ENCODE measurements around the gene ZAP70. TPM values are rescaled to one million over a fixed set of nuclear protein-coding genes. Genes with fewer than 3 reads are reported as not detected.
"Not testable (repeated sequence)": the region's sequence is repeated elsewhere in the genome, so short reads cannot be mapped to it uniquely, and the experiment has no call there.

Gene ZAP70
- total RNA-seq, 1 donor = not detected

DNA sequence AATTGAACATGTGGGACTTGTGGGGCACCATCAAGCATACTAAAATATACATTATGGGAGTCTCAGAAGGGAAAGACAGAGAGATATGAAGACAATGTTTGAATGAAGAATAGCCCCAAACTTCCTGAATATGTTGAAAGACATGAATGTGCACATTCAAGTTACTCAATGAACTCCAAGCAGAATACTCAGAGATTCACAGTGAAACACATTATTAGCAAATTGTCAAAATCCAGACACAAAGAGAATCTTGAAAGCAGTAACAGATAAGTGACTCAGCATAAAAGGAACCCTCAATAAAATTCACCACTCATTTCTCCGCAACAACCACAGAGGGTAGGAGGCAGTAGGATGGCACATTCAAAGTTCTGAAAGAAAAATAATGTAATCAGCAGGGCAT lies 35.1 kb upstream of the ZAP70 start:
- no peak overlapping the region for H3K4me3 ChIP-seq (ENCODE audit: low read depth, low read length)
- no peak for DNase-seq (ENCODE audit: low read depth)
- TF ChIP-seq CTCF (IDR thresholded peaks at IDR 0.05; ENCODE audit: insufficient read depth, low read depth, low read length) = no peak

DNA sequence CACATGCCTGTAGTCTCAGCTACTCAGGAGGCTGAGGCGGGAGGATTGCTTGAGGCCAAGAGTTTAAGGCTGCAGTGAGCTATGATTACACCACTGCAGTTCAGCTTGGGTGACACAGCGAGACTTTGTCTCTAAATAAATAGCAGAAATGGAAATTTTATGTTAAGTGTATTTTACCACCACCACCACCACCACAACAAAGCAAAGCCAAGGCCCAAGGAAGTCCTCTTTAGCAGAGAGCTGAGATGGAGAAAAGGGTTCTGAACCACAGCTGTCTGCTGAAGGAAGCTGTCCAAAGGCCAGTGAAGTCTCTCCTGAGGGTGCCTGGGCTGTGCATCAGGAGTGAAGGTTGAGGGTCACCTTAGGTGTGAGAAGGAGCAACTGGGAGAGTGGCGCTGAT lies 26.1 kb upstream of the ZAP70 start:
- not testable (repeated sequence) for DNase-seq (ENCODE audit: low read depth); H3K4me3 ChIP-seq (ENCODE audit: low read depth, low read length)

DNA sequence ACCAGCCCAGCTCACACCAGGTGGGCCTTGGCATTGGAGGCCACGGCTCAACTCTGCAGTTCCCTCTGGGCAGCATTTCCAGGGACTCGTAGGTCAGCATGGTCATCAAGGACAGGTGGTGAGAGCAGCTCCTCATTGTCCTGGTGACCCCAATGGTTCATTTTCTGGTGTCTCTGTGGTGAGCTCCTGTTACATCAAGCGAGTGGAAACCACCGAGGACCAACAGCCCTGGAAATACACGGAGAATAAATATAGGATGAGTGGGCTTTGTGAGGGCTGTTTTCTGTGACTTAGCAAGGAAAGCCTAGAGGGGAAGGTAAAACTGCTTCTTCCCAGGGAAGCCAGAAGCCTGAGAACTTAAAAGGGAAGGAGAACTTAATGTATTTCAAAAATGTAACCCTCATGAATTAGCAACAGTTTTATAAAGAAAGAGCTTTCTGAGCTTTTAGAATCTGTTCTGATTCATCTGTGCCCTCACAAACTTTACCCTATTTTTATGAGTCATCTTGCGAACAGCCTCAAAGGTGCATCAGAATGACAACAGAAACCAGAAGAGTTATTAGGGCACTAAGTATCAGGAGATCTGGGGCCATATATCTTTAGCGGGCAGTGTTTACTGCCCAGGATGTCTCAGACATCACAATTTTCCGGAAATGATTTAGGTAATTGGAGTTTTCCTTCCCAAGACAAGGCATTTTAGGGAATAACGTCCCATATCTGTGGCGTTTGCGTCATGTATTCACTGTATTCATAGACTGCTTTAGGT lies 25.1 kb upstream of the ZAP70 start:
- no peak overlapping the region for H3K4me3 ChIP-seq (ENCODE audit: low read depth, low read length)
- TF ChIP-seq CTCF (IDR thresholded peaks at IDR 0.05; ENCODE audit: insufficient read depth, low read depth, low read length) = no peak
- DNase-seq (ENCODE audit: low read depth) = no peak

GRCh38 chr2:97691166-97691565 lies 22.2 kb upstream of the ZAP70 start:
- no peak overlapping the region for H3K4me3 ChIP-seq (ENCODE audit: low read depth, low read length)
- no peak for DNase-seq (ENCODE audit: low read depth)
- no peak for TF ChIP-seq CTCF (IDR thresholded peaks at IDR 0.05; ENCODE audit: insufficient read depth, low read depth, low read length)

DNA sequence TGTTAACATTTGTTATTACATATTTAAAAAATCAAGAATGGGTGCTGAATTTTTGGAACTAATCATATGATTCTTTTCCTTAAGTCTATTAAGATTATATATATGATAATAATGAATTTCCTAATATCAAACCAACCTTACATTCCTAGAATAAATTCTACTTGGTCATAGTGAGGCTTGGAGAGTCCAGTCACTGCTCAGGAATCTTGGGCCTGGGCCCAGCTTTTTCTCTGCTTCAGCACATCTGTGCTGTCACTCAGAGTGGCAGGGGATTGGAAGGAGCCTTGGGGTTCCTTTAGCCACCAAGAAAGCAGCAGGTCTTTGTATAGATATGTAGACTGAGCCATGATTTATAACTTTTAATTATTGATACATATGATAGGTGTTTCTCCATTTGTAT lies 19.9 kb upstream of the ZAP70 start:
- no peak overlapping the region for H3K4me3 ChIP-seq (ENCODE audit: low read depth, low read length)
- no peak for TF ChIP-seq CTCF (IDR thresholded peaks at IDR 0.05; ENCODE audit: insufficient read depth, low read depth, low read length)
- DNase-seq (ENCODE audit: low read depth) = no peak

DNA sequence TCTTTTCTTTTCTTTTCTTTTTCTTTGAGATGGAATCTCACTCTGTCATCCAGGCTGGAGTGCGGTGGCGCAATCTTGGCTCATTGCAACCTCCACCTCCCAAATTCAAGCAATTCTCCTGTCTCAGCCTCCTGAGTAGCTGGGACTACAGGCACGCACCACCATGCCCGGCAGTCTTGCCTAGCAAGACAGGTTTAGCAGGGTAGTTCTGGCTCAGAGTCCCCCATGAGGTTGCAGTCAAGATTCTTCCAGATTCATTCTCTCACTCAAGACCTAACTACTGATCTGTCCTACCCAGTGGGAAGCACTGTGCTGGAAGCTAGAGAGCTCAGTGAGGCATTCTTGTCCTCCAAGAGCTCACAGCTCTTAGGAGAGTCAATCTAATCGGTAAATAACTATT lies 17.6 kb upstream of the ZAP70 start:
- DNase-seq (ENCODE audit: low read depth) = no peak
- TF ChIP-seq CTCF (IDR thresholded peaks at IDR 0.05; ENCODE audit: insufficient read depth, low read depth, low read length) = no peak
- H3K4me3 ChIP-seq (ENCODE audit: low read depth, low read length) = no peak overlapping the region

DNA sequence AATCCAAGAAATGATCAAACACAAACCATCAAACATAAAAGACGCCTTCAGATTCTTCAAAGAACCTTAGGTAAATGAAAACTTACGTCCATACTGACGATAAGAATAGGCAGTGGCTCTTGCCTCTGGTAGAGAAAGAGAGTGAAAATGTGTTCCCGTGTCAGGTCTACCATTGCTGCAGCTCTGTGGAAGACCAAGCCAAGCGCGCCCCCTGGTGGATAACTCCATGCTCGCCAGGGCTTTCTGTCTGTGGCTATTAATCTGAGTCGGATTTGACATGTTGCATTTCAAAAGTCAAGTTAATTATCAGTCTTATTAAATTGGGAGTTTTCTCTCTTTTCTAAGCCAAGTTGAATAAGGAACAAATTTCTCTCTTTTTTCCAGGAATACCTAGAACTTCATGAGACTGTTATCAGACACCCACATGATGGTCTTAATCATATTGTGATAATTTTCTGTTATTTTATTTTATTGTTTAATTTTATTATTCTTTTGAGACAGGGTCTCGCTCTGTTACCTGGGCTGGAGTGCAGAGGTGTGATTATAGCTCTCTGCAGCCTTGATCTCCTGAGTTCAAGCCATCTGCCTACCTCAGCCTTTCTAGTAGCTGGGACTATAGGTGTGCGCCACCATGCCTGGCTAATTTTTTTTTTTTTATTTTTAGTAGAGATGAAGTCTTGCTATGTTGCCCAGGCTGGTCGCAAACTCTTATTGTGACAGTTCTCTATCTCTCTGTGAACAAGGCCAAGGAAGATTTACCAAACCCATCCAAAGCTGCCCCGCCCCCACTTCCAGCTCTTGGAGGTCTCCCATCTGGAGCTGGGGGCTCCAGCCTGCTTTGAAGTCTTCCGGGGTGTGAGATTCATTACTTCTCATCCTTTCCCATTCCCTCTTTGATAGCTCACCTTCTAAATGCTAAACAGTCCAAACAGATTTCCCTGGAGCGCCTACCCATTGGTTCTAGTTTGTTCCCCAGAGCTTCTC lies 15.8 kb upstream of the ZAP70 start:
- peak; percentile 82 for DNase-seq (ENCODE audit: low read depth)
- peak; percentile 91 for TF ChIP-seq CTCF (IDR thresholded peaks at IDR 0.05; ENCODE audit: insufficient read depth, low read depth, low read length)
- no peak overlapping the region for H3K4me3 ChIP-seq (ENCODE audit: low read depth, low read length)
